NCI-H345 treated with DMSO at 0.1 percent for 48 hours (cell line): ENCODE measurements around the gene HIKESHI.
"Not testable (repeated sequence)": the region's sequence is repeated elsewhere in the genome, so short reads cannot be mapped to it uniquely, and the experiment has no call there.

Experiments
- DNase-seq: peaks from one replicate; lab custom pipeline; 2025; ENCODE audit not compliant: unreplicated experiment; lab: John Stamatoyannopoulos, UW

The HIKESHI gene

DNA sequence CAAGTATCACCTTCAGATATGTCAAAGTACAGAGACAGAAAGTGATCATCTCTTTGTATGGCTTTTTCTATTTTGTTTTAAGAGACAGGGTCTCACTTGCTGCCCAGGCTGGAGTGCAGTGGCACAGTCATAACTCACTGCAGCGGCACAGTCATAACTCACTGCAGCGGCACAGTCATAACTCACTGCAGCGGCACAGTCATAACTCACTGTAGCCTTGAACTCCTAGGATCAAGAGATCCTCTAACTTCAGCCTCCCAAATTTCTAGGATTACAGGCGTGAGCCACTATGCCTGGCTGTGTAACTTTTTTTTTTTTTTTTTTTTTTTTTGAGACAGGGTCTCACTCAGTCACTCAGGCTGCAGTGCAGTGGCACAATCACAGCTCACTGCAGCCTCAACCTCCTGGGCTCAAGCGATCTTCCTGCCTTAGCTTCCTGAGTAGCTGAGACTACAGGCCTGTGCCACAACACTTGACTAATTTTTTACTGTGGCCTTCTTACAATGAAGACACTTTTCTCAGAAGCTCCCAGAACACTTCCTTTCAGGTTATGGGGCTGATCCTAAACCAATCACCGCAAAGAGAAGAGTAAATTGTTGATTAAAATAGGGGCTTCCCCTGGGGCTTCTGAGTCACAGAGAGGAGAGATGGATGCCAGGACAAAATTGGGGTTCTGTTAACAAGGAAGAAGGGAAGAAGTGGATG, 9.0 kb upstream of the HIKESHI start:
- DNase-seq = no peak

- DNase-seq = no peak
These were observed 8.0 kb upstream of the HIKESHI start for GRCh38 chr11:86294026-86294425.

DNA sequence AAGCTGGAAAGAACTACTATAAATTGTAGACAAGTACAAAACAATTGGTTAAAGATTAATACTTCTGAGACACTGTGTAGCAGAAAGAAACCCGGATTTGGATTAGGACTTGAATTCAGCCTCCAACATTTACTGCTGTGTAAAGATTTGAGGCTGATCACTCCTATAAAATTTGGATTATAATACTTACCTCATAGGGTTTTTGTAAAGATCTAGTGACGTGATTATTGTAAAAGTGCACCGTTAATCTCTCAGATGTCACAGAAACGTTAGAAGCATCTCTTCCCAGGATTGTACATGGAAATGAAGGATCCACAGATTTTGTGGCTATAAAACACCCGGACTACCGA, 323 bp upstream of the HIKESHI start:
- DNase-seq = no peak

DNA sequence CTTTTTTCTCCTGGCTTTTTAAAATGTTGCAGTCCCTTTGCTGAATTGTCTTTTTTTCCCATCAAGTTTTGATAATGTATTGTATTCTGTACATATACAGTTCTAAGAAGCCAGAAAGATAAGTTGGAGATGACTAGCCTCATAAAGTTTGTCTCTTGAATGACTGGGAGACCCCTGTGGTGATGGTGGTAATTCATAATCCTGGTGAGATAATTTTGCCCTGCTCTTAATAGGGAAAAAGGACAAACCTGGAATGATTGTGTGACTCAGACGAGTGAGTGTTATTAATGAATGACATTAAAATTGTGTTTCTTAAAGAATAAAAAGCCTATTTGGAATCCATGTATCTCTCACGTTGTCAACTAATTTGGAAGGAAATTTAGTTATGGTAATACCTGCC, 1.2 kb downstream of the HIKESHI start:
- no peak for DNase-seq

GRCh38 chr11:86308710-86309109, 6.7 kb downstream of the HIKESHI start:
- DNase-seq = not testable (repeated sequence)

DNA sequence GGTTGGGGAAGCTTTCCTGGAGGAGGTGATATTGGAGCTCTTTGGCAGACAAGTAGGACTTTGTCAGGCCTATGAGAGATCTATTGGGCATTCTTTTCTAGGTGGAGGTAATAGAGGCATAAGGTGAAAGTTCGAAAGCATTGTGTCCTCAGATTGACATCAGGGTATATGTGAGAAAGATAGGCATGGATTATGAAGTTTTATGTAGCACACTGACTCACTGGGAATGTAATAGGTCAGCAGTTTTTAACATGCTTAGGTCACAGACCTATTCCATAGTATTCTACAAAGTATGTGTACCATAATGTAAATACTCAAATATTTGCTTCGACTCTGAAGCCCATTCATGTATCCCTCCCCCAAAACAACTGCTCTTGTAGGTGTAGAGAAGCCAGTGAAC, 11.8 kb downstream of the HIKESHI start:
- DNase-seq = no peak

DNA sequence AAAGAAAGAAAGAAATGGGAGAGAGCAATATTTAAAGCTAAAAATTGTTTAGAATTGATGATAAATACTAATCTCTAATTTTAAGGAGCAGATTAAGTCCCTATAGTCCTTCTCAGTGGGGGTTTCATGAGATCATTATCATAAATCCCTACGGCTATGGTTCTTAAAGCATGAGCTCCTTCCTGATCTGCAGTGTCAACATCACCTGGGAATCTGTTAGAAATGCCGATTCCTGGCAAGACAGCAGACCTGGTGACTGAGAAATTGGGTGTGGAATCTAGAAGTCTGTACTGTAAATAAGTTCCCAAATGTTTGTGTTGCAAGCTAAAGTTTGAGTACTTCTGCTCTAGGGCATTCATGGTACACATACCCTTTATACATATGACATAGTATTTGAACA, 12.6 kb downstream of the HIKESHI start:
- no peak for DNase-seq

DNA sequence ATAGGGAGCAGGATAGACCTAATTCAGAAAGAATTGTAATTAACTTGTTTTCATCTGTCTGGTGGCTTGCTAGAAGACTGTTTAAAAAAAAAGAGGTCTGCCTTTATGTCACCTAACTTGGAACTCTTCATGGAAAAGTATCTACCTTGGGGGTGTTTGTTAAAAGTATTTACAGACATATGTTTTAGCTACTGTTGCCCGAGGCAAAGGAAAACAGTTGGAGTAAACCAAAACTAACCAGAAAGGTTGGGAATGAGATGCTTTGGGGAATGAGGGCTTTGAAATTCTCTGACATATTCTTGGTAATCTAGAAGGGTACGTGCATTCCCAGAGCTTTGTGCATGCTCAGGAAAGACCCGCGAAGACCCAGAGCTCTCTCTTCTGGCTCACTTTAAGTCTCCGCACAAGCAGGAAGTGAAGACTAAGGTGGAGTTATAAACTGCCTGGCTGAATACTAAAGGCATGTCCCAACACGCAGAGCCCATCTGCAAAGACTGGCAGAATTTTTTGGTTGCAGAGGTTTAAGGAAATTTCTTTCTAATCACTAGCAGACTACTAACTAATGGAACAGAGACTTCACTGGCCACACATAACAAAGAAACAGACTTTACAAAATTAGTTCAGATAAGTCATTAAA, 33.2 kb downstream of the HIKESHI start:
- no peak for DNase-seq

- no peak for DNase-seq
These were observed 35.2 kb downstream of the HIKESHI start for GRCh38 chr11:86337227-86337626.

DNA sequence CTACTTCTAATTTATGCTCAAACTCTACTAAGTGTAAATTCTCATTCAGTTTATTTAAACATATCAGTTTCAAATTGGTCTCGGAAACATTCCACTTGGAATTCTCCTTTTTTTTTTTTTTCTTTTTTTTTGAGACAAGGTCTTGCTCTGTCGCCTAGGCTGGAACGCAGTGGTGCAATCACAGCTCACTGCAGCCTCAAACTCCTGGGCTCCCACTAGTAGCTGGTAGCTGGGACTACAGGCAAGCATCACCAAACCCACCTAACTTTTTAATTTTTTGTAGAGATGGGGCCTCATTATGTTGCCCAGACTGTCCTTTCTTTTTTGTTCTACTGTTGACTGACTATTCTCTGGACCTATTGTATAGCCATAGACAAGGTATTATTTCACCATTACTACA, 39.3 kb downstream of the HIKESHI start:
- no peak for DNase-seq

GRCh38 chr11:86346513-86346912, 44.5 kb downstream of the HIKESHI start:
- no peak for DNase-seq

DNA sequence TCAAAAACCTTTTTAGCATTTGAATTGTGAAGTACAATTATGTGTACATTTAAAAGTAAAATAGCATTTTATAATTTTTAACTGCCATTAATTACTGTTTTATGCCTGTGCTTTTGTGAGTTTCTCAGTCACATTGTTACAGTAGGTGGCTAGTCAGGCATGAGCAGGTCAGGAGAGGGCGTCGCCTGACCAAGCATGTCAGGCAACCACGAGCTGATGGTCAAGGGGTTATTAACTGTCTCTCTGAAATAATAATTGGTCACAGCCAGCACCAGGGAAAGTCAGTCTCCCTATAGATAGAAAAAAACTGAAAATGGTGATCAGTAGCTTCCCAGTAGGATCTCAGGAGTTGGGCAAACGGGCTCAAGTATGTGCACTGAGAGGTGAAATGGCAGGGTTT, 53.2 kb downstream of the HIKESHI start:
- DNase-seq = no peak

DNA sequence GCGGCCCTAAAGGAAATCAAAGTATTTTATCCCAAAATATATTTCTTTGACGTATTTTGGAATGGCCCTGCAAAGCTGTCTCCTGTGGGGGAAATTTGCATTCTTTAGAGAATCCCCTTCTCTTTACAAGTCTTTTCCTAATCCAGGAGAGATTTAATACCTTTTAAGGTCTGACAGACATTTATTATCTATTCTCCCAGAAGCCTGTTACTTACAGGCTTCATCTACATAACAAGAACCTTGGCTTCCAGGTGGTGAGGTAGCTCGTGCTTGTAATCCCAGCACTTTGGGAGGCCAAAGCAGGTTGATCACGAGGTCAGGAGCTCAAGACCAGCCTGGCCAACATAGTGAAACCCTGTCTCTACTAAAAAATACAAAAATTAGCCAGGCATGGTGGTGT, 55.4 kb downstream of the HIKESHI start:
- not testable (repeated sequence) for DNase-seq

DNA sequence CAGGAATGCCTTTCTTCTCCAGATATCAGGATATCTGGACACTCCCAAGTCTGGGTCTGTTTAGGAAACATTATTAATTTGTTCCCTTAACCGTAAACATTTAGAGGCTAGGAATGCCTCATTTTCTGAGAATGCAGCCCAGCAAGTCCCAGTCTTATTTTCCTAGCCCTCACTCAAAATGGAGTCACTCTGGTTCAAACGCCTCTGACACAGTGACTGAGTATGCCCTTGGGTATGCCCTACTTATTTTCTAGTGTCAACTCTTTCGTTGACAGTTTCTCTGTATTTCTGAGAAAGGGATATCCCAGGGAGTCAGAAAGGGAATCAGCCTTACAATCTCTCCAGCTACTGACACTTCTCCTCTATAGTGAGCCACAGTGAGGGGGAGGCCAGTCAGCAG, 56.7 kb downstream of the HIKESHI start:
- DNase-seq = no peak

- no peak for DNase-seq
These were observed 58.8 kb downstream of the HIKESHI start for GRCh38 chr11:86360775-86361395.

DNA sequence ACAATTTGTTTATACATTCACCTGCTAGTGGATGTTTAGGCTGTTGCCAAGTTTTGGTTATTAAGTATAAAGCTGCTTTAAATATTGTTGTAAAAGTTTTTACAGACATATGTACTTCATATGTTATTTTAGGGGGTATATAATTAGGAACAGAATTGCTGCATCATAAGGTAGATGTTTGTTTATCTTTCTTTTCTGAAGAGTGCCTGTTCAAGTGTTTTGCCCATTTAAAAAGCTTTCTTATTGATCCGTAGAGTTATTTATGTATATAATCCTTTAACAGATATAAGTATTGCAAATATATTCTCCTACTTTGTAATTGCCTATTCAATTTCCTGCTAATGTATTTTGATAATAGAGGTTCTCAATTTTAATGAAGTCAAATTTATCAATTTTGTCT, 61.4 kb downstream of the HIKESHI start:
- no peak for DNase-seq

- no peak for DNase-seq
These were observed 63.5 kb downstream of the HIKESHI start for GRCh38 chr11:86365546-86365945.

GRCh38 chr11:86369668-86370067, 67.6 kb downstream of the HIKESHI start:
- no peak for DNase-seq

- DNase-seq = no peak
These were observed 68.1 kb downstream of the HIKESHI start for GRCh38 chr11:86370171-86370570.

DNA sequence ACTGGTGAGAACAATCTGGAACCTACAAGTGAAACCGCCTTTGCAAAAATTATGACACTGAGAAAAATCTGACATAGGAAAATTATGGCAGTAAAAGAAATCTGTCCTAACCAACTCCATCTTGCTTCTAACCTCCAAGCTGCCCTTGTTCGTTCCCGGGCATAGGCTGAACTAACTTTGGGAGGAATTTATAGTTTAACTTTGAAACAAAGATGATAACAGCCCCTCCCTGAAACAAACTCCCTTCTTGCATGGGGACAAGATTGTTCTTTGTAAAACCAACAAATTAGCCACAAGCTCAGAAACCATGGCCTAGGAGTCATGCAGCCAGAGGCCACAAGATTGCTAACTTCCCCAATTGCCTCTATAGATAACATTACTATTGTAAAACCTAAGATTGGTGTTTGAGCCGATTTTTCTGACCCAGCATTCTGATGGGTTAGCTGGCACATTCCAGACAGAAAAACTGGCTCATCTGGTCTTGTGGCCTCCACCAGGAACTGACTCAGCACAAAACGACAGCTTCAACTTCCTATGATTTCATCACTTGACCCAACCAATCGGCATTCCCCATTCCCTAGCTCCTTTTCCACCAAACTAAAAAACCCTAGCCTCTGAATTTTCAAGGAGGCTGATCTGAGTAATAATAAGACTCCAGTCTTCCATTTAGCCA, 69.0 kb downstream of the HIKESHI start:
- no peak for DNase-seq

GRCh38 chr11:86372041-86372440, 70.0 kb downstream of the HIKESHI start:
- DNase-seq = no peak

GRCh38 chr11:86372586-86372985, 70.5 kb downstream of the HIKESHI start:
- no peak for DNase-seq
